GM18870 (cell line): Measurements from ENCODE around the gene RBM3.

Source experiments
- ATAC-seq: cut with Tn5 transposase; IDR thresholded peaks from one replicate; pipeline ENCODE4 v1.9.1; 2021; ENCODE audit warnings: moderate library complexity; ENCODE audit not compliant: unreplicated experiment

The RBM3 gene

DNA sequence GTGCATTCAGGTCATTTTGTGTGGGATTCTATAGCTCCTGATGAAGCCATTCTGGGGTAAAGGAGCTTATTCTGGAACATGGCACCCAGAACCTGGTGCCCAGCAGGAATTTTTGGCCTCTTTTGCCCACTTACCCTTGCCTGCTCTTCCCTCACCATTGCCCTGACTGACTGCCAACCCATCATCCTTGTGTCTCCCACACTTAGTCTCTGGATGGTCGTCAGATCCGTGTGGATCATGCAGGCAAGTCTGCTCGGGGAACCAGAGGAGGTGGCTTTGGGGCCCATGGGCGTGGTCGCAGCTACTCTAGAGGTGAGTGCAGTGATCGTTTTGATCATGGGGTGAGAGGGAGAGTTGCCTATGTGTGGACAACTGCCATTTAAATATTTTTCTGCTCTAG lies 1.8 kb downstream of the RBM3 start:
- ATAC-seq: no peak

DNA sequence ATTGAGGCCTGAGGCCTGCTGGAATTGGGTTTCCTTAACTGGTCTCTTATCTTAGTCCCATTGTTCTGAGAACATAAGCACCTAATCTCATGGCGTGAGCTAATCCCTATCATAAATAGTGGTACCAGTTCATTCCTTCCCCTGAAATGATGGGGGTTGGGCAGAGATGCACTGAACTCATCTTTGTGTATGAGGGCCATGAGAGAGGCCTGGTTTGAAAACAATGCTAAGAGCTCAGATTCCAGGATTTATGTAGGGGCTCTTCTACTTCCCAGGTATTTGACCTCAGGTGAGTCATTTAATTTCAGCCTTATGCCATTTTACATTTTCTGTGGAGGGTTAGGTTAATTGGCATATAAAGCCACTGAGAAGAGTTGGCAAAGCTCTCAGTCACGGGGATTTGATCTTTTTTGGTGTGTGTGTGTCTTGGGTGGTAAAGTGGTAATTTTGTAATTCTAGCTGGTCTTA lies 4.4 kb downstream of the RBM3 start:
- no peak for ATAC-seq

DNA sequence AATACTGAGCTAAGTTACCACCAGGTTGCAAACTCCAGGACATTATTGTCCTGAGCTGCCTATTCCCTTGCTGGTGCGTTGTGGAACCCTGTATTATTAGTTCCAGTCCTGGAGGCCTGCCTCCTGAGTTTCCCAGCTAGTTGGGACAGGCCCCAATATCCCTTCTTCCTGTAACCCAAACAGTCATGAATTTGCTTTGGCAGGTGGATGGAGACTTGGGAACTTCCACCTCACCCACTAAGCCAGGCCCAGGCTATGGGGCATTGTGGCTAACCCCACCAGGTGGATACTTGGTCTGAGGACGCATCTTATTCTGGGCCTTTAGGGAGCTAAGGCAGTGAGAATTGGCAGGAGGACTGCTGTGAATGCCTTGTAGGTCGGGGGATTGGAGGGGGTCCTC lies 5.0 kb downstream of the RBM3 start:
- ATAC-seq: no peak

GRCh38 chrX:48580662-48581061 lies 6.4 kb downstream of the RBM3 start:
- ATAC-seq: no peak

DNA sequence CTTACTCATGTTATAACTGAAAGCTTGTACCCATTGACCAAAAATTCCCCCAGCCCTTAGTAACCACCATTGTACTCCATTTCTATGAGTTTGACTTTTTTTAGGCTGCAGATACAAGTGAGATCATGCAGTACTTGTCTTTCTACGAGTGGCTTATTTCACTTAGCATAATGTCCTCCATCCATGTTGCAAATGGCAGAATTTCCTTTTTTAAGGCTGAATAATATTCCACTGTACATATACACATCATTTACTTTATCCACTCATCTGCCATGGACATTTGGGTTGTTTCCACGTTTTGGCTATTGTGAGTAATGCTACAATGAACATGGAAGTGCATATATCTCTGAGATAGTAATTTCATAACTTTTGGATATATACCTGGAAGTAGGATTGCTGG lies 10.4 kb downstream of the RBM3 start:
- ATAC-seq: no peak

DNA sequence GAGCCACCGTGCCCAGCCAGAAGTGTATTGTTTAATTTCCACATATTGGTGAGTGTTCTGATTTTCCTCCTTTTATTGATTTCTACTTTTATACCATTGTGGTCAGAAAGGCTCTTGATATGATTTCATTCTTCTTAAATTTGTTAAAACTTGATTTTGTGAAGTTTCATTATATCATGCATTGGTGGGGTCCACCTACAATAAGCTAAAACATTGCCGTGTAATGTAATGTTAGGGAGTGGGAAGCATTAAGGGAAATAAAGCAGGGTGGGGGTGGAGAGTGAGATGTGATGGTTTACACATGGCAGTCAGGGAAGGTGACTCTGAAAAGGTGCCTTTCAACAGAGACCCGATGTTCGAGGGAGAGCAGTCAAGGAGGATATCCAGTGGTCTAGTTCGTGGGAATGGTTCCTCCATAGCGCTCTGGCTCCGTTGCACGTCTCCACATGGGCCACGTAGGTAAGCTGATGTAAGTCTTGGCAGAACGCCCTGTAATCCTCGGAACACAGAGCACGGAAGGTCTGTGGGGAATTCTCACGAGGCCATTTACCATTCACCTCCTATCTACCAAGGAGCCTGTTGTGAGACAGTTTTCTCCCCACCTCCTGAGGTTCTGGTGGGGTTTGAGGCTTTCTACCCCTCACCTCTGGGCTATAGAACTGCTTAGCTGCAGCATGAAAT lies 15.3 kb downstream of the RBM3 start:
- no peak for ATAC-seq

DNA sequence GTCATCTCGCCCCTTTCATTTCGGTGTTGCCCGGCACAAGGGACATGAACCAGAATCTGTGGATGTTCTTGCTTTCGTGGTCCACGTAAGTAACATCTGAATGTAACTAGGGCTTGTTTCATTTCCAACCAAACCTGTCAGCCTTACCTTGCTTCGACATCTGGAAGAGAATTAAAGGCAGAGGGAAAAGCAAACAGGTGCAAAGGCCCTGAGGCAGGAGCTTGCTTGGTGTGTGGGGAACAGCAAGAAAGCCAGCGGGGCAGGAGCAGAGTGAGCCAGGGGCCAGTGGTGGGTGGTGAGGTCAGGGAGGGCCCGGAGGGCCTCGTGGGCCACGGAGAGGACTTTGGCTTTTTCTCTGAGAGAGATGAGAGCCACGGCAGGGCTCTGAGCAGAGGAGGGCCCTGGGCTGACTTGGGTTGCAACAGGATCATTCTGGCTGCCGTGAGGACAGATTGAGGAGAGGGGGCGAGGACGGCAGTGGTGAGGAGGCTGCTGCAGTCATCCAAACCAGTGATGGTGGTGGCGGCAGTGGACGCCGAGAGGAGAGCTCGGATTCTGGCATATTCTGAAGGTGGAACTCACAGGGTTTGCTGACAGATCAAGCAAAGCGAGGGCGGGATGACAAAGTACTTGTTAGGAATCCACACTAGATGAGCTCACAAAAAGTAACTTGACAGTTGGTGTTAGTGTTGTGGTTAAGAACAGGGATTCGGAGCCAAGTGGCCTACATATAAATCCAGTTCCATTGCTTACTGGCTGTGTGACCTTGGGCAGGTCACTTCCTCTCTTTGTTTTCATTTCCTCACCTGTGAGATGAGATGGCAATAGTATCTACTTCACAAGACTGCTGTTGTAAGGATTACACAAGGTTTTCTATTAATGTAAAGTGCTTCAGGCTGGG lies 16.2 kb downstream of the RBM3 start:
- ATAC-seq: no peak

DNA sequence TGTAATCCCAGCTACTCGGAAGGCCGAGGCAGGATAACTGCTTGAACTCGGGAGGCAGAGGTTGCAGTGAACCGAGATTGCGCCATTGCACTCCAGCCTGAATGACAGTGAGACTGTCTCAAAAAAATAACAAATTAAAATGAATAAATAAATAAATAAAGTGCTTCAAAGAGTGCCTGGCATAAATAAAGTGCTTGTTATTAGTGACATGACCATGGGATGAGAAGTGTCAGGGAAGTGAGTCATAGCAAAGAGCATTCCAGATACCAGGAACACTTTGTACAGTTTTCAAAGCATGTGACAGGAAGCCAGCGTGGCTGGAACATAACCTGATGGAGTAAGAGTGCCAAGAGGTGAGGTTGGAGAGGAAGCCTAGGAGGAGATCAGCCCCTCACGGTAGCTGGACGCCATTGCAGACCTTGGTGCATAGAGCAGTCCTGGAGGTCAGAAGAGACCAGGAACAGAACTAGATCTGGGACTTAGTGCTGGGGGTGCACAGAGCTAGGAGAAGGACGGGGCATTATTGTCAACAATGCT lies 17.0 kb downstream of the RBM3 start:
- ATAC-seq: no peak

DNA sequence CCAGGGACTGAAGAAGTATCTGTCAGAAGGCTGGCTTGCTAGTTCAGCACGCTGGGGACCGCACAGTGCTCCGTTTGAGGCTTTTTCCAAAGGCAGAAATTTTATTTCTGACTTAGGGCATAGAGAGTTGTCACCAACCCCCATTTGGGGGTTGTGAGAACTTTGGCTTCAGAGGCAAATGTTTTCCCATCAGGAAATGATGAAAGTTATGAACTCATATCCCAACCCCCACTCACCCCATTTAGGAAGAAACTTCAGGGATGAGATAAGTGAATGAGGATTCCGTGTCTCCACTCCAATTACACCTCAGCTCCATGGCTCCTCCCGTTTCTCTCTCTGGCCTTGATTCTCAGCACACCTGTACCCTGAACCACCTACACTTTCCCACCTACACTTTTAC lies 18.7 kb downstream of the RBM3 start:
- ATAC-seq: no peak

- no peak for ATAC-seq
Measured at GRCh38 chrX:48595929-48596328, 21.6 kb downstream of the RBM3 start.

DNA sequence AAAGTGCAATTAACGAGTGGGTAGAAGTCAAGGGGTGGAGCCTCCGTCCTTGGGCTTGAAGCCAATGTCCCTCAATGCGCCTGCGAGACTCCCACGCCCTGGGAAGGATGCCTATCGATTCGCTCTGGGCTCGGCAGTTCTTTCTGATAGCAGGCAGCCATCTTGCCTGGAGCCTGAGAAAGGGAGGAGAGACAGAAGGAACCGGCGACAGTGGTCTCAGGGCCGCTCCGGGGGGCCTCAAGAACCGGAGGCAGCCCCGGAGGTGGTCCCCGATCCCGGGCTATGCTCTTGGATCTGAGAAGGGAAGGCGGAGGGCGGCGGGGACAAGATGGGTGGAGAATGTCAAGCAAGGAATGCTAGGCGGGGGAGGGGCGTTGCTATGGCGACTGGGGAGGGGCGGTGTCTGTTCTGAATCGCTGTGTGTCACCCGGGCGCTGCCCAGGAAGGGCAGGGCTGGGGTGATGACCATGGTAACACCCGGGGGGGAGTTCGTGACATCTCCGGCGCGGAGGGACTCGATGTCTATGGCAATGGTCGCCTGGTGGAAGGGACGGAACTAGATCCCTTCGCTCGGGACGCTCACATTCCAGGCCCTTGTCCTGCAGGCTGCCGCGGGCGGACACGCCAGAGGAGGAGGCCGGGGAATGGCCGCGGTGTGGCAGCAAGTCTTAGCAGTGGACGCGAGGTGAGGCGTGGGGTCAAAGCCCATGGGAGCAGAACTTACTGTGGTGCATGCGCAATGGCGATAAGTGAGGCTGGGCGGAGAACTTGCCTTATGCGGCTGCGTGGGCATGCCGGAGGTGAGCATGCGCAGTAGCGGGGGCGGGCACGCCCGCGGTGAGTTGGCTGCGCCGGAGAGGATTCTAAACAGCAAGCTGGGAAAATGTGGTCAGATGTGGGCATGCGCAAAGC lies 23.3 kb downstream of the RBM3 start, which contains the start of gene WDR13:
WDR13 (plus strand) TSS at position 140 of the 912 bp plus-strand sequence; CDS start at position 645, 505 bp downstream.
- ATAC-seq: peak; percentile 66

DNA sequence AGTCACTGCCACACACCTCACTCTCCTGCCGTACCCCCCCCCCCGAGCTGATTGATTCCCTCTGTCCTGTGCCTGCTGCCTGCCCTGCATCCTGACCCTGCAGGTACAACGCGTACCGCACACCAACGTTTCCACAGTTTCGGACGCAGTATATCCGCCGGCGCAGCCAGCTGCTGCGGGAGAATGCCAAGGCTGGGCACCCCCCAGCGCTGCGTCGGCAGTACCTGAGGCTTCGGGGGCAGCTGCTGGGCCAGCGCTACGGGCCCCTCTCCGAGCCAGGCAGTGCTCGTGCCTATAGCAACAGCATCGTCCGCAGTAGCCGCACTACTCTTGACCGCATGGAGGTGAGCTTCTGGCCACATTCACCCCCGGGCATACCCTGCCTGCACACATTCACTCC lies 24.3 kb downstream of the RBM3 start:
- ATAC-seq: no peak

- no peak for ATAC-seq
Measured at GRCh38 chrX:48599341-48599740, 25.1 kb downstream of the RBM3 start.

DNA sequence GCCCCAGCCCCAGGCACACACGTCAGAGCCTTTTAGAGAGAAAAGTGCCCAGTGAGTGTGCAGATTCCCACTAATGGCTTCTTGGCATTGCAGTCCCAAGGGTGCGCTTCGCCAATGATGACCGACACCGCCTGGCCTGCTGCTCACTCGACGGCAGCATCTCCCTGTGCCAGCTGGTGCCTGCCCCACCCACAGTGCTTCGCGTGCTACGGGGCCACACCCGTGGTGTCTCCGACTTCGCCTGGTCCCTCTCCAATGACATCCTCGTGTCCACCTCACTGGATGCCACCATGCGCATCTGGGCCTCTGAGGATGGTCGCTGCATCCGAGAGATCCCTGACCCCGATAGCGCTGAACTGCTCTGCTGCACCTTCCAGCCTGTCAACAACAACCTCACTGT lies 25.9 kb downstream of the RBM3 start:
- no peak for ATAC-seq

DNA sequence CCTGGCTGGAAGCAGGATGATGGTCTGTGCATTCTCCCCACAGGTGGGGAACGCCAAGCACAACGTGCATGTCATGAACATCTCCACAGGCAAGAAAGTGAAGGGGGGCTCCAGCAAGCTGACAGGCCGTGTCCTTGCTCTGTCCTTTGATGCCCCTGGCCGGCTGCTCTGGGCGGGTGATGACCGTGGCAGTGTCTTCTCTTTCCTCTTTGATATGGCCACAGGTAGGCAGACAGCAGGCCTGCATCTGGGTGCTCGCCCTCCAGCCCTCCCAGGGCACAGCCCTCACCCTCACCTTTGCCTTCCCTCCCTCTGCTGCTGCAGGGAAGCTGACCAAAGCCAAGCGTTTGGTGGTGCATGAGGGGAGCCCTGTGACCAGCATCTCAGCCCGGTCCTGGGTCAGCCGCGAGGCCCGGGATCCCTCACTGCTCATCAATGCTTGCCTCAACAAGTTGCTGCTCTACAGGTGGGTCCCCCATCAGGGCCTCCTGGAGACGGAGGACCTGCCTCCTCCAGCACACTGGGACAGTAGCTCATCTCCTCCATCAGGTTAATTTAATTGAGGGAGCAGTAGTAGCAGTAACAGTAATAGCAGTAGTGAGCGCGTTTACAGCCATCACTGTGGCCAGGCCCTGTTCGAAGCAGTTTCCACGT lies 27.6 kb downstream of the RBM3 start:
- ATAC-seq: no peak

- no peak for ATAC-seq
Measured at GRCh38 chrX:48604701-48605100, 30.4 kb downstream of the RBM3 start.

DNA sequence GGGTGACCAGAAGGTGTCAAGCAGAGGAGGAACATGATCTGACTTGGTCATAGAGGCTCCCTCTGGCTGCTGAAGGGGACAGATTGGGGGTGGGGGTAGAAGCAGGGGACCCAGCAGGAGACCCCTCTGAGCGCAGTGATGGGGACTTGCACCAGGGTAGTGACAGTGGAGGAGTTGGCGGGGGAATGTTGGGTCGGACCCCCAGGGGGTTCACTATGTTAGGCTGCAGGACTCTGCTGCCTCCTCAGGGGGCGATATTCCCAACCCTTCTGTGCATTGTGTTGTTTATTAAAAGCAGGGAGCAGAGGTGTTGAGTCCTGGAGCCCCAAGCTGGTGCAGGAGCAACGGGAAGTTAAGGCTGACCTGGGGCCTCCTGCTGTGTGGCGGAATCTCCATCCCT lies 31.8 kb downstream of the RBM3 start:
- no peak for ATAC-seq

DNA sequence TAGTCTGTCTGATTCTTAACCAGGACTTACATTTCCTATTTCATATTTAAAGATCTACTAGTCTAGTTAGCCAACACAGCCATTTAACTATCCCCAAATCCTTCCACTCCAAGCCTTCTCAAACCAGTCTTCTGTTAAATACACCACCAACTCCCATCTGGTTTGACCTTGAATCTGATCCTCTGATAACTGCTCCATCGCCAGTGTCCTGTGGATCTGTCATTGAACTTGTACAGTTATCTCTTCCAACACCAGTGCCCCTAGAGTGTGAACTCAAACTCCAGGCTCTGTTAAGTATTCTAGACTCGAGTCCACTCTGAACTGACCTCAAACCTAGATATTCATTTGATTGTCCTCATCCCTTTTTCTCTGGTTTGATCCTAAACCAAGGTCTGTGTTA lies 37.4 kb downstream of the RBM3 start:
- no peak for ATAC-seq

DNA sequence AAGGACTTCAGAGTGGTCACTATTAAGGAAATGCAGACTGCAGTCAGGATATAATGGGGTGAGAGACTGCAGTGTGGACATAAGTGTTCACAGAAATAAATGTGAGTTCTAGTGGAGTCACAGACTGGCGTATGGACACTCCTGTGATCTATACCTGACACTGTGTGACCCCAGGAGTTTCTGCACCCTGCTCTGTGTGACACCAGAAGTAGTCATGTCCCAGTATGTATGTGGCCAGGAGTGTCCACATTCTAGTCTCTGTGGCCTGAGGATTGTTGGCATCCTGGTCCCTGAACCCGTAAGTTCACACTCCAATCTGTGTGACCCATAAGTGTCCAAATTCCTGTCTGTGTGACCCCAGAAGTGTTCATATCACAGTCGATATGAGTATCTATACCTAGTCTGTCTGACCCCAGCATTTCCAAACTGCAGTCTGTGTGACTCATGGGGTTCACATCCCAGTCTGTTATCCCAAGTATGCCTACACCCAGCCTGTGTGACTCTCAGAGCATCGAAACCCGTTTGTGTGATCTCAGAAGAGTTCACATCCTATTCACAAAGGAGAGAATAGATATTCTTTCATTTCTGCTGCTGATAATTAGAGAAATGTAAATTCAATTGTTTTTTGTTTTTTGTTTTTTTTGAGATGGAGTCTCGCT lies 39.3 kb downstream of the RBM3 start:
- no peak for ATAC-seq

- ATAC-seq: no peak
Measured at GRCh38 chrX:48616576-48616975, 42.3 kb downstream of the RBM3 start.
